HUES64 (cell line): Measurements from ENCODE around the gene KHDRBS1.

Experiments
- H3K27ac ChIP-seq: 2 replicates; pipeline ENCODE4 v1.7.0; 2013; ENCODE audit warnings: low read depth, low read length, inconsistent platforms
- H3K27me3 ChIP-seq: 2 replicates; pipeline ENCODE4 v1.6.1; 2013; ENCODE audit warnings: mild to moderate bottlenecking, low read length; ENCODE audit not compliant: insufficient read depth
- H3K36me3 ChIP-seq: 2 replicates; pipeline ENCODE4 v1.6.1; 2013; ENCODE audit warnings: mild to moderate bottlenecking, low read length; ENCODE audit not compliant: insufficient read depth
- H3K4me1 ChIP-seq: 2 replicates; pipeline ENCODE4 v1.6.1; 2013; ENCODE audit warnings: mild to moderate bottlenecking, low read length, moderate library complexity; ENCODE audit not compliant: insufficient read depth
- H3K4me3 ChIP-seq: 2 replicates; pipeline ENCODE4 v1.5.1; 2013; ENCODE audit warnings: mild to moderate bottlenecking, low read length, moderate library complexity
- H3K9ac ChIP-seq: 2 replicates; pipeline ENCODE4 v1.6.1; 2013; ENCODE audit warnings: mild to moderate bottlenecking, low read depth, low read length
- H3K9me3 ChIP-seq: 2 replicates; pipeline ENCODE4 v1.6.1; 2013; ENCODE audit warnings: low read depth, low read length; ENCODE audit not compliant: insufficient read depth
- WGBS: fragments of 150-250, 120-280 bp; methylation state at CpG from one replicate; pipeline ENCODE4 v1.1.7; 2013; ENCODE audit warnings: missing lambda C conversion rate; 5-methylcytosine and 5-hydroxymethylcytosine counted together

KHDRBS1 gene

DNA sequence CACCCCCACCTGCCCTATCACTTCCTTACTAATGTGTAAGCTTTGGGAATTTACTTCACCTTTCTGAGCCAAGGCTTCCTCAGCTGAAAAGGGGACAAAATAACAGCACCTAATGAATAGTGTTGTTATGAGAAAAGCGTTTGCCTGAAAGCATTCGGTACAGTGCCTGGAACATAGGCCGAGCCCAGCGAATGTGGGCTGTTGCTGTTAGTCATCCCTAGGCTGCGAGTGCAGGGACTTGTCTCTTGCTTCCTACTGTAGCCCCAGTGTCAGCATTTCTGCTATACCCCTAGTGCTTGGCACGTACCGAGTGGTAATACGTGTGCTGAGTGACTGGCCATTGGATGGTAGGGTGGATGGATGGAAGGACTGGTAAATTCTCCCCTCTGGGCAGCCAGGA, 77.5 kb downstream of the KHDRBS1 start:
- no peak overlapping the region for H3K27ac ChIP-seq
- no peaks in the 10 kb centered on the region for H3K27me3 ChIP-seq
- no peak overlapping the region for H3K9ac ChIP-seq
- no peaks in the 10 kb centered on the region for H3K4me1 ChIP-seq
- 98% methylated on average over 8 of the region's 8 CpGs for WGBS
- no peaks in the 10 kb centered on the region for H3K9me3 ChIP-seq
- H3K36me3 ChIP-seq: peaks cover 54% of the 10 kb centered on the region
- no peak overlapping the region for H3K4me3 ChIP-seq

DNA sequence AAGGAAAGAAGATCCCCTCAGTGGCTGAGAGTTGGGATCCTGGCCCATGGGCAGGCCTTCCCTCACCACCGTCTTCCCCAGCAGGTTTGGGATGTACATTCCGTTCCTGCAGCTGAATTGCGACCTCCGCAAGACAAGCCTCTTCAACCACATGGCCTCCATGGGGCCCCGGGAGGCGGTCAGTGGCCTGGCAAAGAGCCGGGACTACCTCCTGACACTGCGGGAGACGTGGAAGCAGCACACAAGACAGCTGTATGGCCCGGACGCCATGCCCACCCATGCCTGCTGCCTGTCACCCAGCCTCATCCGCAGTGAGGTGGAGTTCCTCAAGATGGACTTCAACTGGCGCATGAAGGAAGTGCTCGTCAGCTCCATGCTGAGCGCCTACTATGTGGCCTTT, 77.9 kb downstream of the KHDRBS1 start:
- no peaks in the 10 kb centered on the region for H3K27me3 ChIP-seq
- no peak overlapping the region for H3K9ac ChIP-seq
- no peak overlapping the region for H3K4me3 ChIP-seq
- no peaks in the 10 kb centered on the region for H3K4me1 ChIP-seq
- 95% methylated on average over 15 of the region's 15 CpGs for WGBS
- no peaks in the 10 kb centered on the region for H3K9me3 ChIP-seq
- peaks cover 54% of the 10 kb centered on the region for H3K36me3 ChIP-seq
- H3K27ac ChIP-seq: no peak overlapping the region
